PC-9 (cell line): ENCODE data around the gene LEMD3. TPM values are rescaled to one million over a fixed set of nuclear protein-coding genes. Genes with fewer than 3 reads are reported as not detected.

Source experiments
- BruUV-seq: library from RNA; stranded (reverse); fragments of 400-500 nt; replicated peaks from 2 replicates; lab custom pipeline; 2021; lab: Mats Ljungman, UMichigan
- CTCF ChIA-PET: fragments of 300-600 bp; sonication (Branson Sonifier 250); formaldehyde crosslinking; loops from one replicate; lab custom pipeline; 2022; ENCODE audit warnings: antibody characterized with exemption; lab: Charles Lee
- POLR2A ChIA-PET: fragments of 300-600 bp; sonication (Branson Sonifier 250); formaldehyde crosslinking; loops from one replicate; lab custom pipeline; 2022; ENCODE audit warnings: antibody characterized with exemption; ENCODE audit not compliant: unreplicated experiment; lab: Charles Lee
- DNase-seq, 2 experiments: peaks; one replicate each; pipeline versions ENCODE4 v3.0.0 to v3.0.0-alpha.2; 2015 to 2022; ENCODE audit warnings: mixed read lengths in 1 of 2
- H2AFZ ChIP-seq: fragments of 200-600 bp; sonication (generic); 2 replicates; pipeline ENCODE4 v1.8.1; 2017; ENCODE audit warnings: antibody characterized with exemption
- H3F3A ChIP-seq: fragments of 200-600 bp; sonication (generic); 2 replicates; pipeline ENCODE4 v1.8.1; 2017; ENCODE audit warnings: antibody characterized with exemption, mild to moderate bottlenecking, low read depth; ENCODE audit not compliant: insufficient read depth
- H3K27ac ChIP-seq: fragments of 200-600 bp; sonication (generic); 2 replicates; pipeline ENCODE4 v1.6.1; 2016; ENCODE audit warnings: mixed run types
- H3K27me3 ChIP-seq: fragments of 200-600 bp; sonication (generic); 2 replicates; pipeline ENCODE4 v1.6.1; 2016; ENCODE audit warnings: low read depth, mixed run types; ENCODE audit not compliant: insufficient read depth
- H3K36me3 ChIP-seq: fragments of 200-600 bp; sonication (generic); 2 replicates; pipeline ENCODE4 v1.6.1; 2016; ENCODE audit warnings: low read depth, mixed run types
- H3K4me1 ChIP-seq: fragments of 200-600 bp; sonication (generic); replicated peaks from 2 replicates; pipeline ENCODE4 v1.6.1; 2016; ENCODE audit warnings: mixed run types; ENCODE audit not compliant: insufficient read depth
- H3K4me2 ChIP-seq: fragments of 200-600 bp; sonication (generic); 2 replicates; pipeline ENCODE4 v1.6.1; 2017; ENCODE audit warnings: mixed run types
- H3K4me3 ChIP-seq: fragments of 200-600 bp; sonication (generic); 2 replicates; pipeline ENCODE4 v1.6.1; 2016; ENCODE audit warnings: mixed run types
- H3K79me2 ChIP-seq: fragments of 200-600 bp; sonication (generic); 2 replicates; pipeline ENCODE4 v1.6.1; 2017; ENCODE audit warnings: low read depth, mixed run types
- H3K9me2 ChIP-seq: fragments of 200-600 bp; sonication (generic); 2 replicates; pipeline ENCODE4 v1.8.1; 2017; ENCODE audit warnings: mild to moderate bottlenecking; ENCODE audit not compliant: insufficient read depth
- H3K9me3 ChIP-seq: fragments of 200-600 bp; sonication (generic); 2 replicates; pipeline ENCODE4 v1.8.1; 2016; ENCODE audit warnings: low read depth; ENCODE audit not compliant: insufficient read depth
- H4K20me1 ChIP-seq: fragments of 200-600 bp; sonication (generic); 2 replicates; pipeline ENCODE4 v1.8.1; 2017; ENCODE audit not compliant: insufficient read depth
- EZH2 ChIP-seq: fragments of 200-600 bp; sonication (generic); IDR thresholded peaks from 2 replicates; pipeline ENCODE4 v1.8.0; 2017; ENCODE audit warnings: antibody characterized with exemption, low read depth
- intact Hi-C: fragments of 100-400 bp; cut with micrococcal nuclease; formaldehyde crosslinking; loops from one replicate; pipeline ENCODE4 v1.10.0; 2022; ENCODE audit not compliant: unreplicated experiment
- total RNA-seq: library from RNA; stranded (reverse); gene quantifications from 2 replicates; pipeline ENCODE4 v1.2.3, GENCODE V29; 2021
- TF ChIP-seq, protein P1 (sequence below): fragments of 200-600 bp; sonication (generic); conservative IDR thresholded peaks from 2 replicates; pipeline ENCODE4 v1.6.1; 2017; ENCODE audit warnings: mixed run types, antibody characterized with exemption, mild to moderate bottlenecking, moderate library complexity

Gene LEMD3
- total RNA-seq, 1 experiment from 2014 or later = 24.4 TPM

DNA sequence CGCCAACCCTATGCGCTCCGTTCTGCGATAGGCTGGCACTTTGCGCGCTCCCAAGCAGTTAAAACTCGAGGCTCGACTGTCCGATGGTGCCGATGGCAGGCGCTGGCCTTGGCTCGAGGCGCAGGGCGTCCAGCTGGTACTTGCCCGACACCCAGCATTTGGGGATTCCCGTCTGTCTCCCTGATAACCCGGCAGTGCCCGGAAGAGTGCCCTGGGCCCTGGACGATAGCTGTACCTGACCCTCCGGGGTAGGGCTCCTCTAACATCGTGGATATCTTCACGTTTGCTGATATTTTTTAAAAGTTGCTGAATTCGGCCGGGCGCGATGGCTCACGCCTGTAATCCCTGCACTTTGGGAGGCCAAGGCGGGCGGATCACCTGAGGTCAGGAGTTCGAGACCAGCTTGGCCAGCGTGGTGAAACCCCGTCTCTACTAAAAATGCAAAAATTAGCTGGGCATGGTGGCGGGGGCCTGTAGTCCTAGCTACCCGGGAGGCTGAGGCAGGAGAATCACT is 47.4 kb upstream of the LEMD3 start:
- no peaks in the 10 kb centered on the region for H3K36me3 ChIP-seq
- POLR2A ChIA-PET = no interaction called here
- H3K9me2 ChIP-seq = no peaks in the 10 kb centered on the region
- BruUV-seq = no TSS peak
- DNase-seq = no peak
- no peaks in the 10 kb centered on the region for H3F3A ChIP-seq
- H3K79me2 ChIP-seq = no peaks in the 10 kb centered on the region
- CTCF ChIA-PET = no interaction called here
- no peak overlapping the region for H3K27ac ChIP-seq
- TF ChIP-seq, protein P1, sequence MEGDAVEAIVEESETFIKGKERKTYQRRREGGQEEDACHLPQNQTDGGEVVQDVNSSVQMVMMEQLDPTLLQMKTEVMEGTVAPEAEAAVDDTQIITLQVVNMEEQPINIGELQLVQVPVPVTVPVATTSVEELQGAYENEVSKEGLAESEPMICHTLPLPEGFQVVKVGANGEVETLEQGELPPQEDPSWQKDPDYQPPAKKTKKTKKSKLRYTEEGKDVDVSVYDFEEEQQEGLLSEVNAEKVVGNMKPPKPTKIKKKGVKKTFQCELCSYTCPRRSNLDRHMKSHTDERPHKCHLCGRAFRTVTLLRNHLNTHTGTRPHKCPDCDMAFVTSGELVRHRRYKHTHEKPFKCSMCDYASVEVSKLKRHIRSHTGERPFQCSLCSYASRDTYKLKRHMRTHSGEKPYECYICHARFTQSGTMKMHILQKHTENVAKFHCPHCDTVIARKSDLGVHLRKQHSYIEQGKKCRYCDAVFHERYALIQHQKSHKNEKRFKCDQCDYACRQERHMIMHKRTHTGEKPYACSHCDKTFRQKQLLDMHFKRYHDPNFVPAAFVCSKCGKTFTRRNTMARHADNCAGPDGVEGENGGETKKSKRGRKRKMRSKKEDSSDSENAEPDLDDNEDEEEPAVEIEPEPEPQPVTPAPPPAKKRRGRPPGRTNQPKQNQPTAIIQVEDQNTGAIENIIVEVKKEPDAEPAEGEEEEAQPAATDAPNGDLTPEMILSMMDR = no peak
- no peak for TF ChIP-seq EZH2
- H3K9me3 ChIP-seq = no peaks in the 10 kb centered on the region
- intact Hi-C loops = no loop called here
- H3K4me2 ChIP-seq = no peak overlapping the region
- no peak overlapping the region for H2AFZ ChIP-seq
- no peaks in the 10 kb centered on the region for H3K27me3 ChIP-seq
- no peaks in the 10 kb centered on the region for H3K4me1 ChIP-seq
- no peaks in the 10 kb centered on the region for H4K20me1 ChIP-seq
- no peak overlapping the region for H3K4me3 ChIP-seq

DNA sequence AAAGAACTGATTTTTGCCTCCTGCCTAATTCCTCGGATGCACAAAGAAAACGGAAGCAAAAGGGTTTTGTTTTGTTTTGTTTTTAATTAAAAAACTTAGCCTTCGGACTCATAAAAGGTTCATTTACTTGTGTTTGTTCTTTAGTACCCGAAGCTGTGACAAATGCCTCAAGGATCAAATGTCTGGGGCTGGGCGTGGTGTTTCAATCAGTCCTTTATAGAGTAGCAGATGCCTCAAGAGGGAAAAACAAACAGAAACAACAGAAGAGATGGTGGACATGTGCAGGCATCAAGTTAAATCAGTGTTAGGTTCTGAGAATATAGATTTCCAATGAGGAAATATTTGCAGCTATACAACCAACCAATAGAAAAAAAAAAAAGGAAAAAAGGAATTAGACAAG is 46.7 kb upstream of the LEMD3 start:
- no peaks in the 10 kb centered on the region for H3F3A ChIP-seq
- no peaks in the 10 kb centered on the region for H4K20me1 ChIP-seq
- no peaks in the 10 kb centered on the region for H3K36me3 ChIP-seq
- H3K4me1 ChIP-seq = no peaks in the 10 kb centered on the region
- no peak overlapping the region for H3K4me2 ChIP-seq
- H3K4me3 ChIP-seq = no peak overlapping the region
- H3K9me3 ChIP-seq = no peaks in the 10 kb centered on the region
- TF ChIP-seq, protein P1 = no peak
- TF ChIP-seq EZH2 = no peak
- ChIA-PET POLR2A (no interaction called here), CTCF (interaction anchor here (0.6 to 0.8 kb wide), 2 partner anchors 232 to 282 kb away, joined by 4 read pairs; no protein-coding TSS in a partner anchor)
- intact Hi-C loops = loop anchor here (1.0 kb wide), 2 partner anchors 231 to 320 kb away; no protein-coding TSS in a partner anchor
- no peaks in the 10 kb centered on the region for H3K79me2 ChIP-seq
- no peaks in the 10 kb centered on the region for H3K27me3 ChIP-seq
- H2AFZ ChIP-seq = no peak overlapping the region
- no peak for DNase-seq
- H3K9me2 ChIP-seq = no peaks in the 10 kb centered on the region
- no peak overlapping the region for H3K27ac ChIP-seq
- no TSS peak for BruUV-seq

DNA sequence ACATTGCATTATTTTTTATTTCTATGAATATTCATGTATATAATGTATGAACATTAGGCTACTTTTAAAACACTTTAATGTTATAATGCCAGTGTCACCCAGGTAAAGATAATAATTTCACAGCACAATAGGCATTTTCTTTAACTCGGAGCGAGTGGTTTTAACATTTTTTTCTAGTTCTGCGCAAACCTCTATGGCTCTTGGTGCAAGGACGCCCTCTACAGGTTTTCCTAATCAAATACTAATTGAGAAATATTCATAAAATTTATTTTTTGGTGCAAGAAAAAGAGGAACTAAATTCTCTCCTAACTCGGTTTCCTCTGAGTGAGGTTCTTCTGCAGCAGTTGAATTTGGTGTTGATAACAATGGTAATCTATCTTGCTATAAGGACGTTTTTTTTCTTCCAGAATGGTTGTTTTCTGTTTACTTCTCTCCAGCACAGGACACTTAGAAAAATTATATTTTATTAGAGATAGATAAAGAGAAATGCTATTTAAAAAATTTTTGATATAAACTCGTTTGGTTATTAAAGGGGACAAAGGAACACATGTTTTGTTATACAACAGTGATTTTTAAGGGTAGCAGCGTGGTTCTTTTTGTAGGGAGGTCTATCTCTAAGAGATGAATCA is 45.8 kb upstream of the LEMD3 start:
- no peaks in the 10 kb centered on the region for H3K79me2 ChIP-seq
- H4K20me1 ChIP-seq = no peaks in the 10 kb centered on the region
- H3K4me3 ChIP-seq = no peak overlapping the region
- BruUV-seq = no TSS peak
- DNase-seq = no peak
- H3K36me3 ChIP-seq = no peaks in the 10 kb centered on the region
- H2AFZ ChIP-seq = no peak overlapping the region
- no peaks in the 10 kb centered on the region for H3F3A ChIP-seq
- CTCF ChIA-PET = interaction anchor here (0.7 to 0.8 kb wide), 2 partner anchors 233 to 326 kb away, joined by 4 to 9 read pairs; no protein-coding TSS in a partner anchor
- H3K9me2 ChIP-seq = no peaks in the 10 kb centered on the region
- H3K9me3 ChIP-seq = no peaks in the 10 kb centered on the region
- no peak overlapping the region for H3K4me2 ChIP-seq
- no peaks in the 10 kb centered on the region for H3K27me3 ChIP-seq
- H3K27ac ChIP-seq = no peak overlapping the region
- POLR2A ChIA-PET = no interaction called here
- no peaks in the 10 kb centered on the region for H3K4me1 ChIP-seq
- no peak for TF ChIP-seq EZH2
- TF ChIP-seq, protein P1 = peak; percentile 90
- intact Hi-C loops = loop anchor here (1.0 kb wide), 2 partner anchors 232 to 321 kb away; no protein-coding TSS in a partner anchor
